ENCODE results near the gene ZFHX2. TPM values are rescaled to one million over a fixed set of nuclear protein-coding genes. Genes with fewer than 3 reads are reported as not detected.

The ZFHX2 gene
- total RNA-seq, 1 donor from 2014 or later = 27.3 TPM

DNA sequence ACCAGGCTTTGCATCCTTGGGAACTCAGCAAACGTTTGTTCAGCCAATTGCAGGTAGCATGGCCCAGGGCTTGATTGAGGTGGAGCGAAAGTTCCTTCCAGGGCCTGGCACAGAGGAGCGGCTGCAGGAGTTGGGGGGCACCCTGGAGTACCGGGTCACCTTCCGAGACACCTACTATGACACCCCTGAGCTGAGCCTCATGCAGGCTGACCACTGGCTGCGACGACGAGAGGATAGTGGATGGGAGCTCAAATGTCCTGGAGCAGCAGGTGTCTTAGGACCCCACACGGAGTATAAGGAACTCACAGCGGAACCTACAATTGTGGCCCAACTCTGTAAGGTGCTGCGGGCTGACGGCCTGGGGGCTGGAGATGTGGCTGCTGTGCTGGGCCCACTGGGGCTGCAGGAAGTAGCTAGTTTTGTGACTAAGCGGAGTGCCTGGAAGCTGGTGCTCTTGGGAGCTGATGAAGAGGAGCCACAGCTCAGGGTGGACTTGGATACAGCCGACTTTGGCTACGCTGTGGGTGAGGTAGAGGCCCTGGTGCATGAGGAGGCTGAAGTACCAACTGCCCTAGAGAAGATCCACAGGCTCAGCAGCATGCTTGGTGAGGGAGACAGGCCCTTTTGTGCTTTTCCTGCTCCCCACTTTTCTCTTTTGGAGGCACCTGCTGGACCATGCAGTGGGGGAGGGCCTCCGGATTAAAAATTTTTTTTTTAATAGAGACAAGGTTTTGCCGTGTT lies 5.3 kb upstream of the ZFHX2 start:
- Histone ChIP-seq H3K9ac (ENCODE audit: low read length) (peak overlapping the region; percentile 91), H2AFZ (ENCODE audit: low read depth, low read length) (peak overlapping the region; percentile 97), H3K27me3 (ENCODE audit: insufficient read depth, low read length) (no peaks in the 10 kb centered on the region), H3K4me1 (ENCODE audit: insufficient read depth, low read length) (peaks cover 8% of the 10 kb centered on the region), H3K27ac (ENCODE audit: low read depth, low read length) (peak overlapping the region; percentile 88), H4K20me1 (ENCODE audit: insufficient read depth, low read length) (peaks cover 3% of the 10 kb centered on the region), H3K79me2 (ENCODE audit: insufficient read depth, low read length) (peaks cover 16% of the 10 kb centered on the region), H3K4me2 (ENCODE audit: low read length) (peak overlapping the region; percentile 89), H3K4me3 (ENCODE audit: insufficient read depth, low read depth, low read length) (peak overlapping the region; percentile 87), H3K9me3 (ENCODE audit: insufficient read depth, low read depth, low read length) (no peaks in the 10 kb centered on the region), H3K36me3 (ENCODE audit: insufficient read depth, low read length) (peaks cover 3% of the 10 kb centered on the region)
- Mint-ChIP-seq H3K27ac (ENCODE audit: unreplicated experiment) (peak overlapping the region; percentile 94), H3K4me3 (ENCODE audit: unreplicated experiment) (peak overlapping the region; percentile 93), H3K4me1 (ENCODE audit: low read depth, unreplicated experiment) (peaks cover 22% of the 10 kb centered on the region), H3K36me3 (ENCODE audit: low read depth, unreplicated experiment) (peaks cover 7% of the 10 kb centered on the region), H3K9me3 (ENCODE audit: unreplicated experiment) (no peaks in the 10 kb centered on the region), H3K27me3 (ENCODE audit: low read depth, unreplicated experiment) (no peaks in the 10 kb centered on the region)
- FAIRE-seq (no peak), DNase-seq (ENCODE audit: low read depth) (no peak)
- no peak for TF ChIP-seq EZH2 (IDR thresholded peaks at IDR 0.05; ENCODE audit: insufficient read depth, low read length)

DNA sequence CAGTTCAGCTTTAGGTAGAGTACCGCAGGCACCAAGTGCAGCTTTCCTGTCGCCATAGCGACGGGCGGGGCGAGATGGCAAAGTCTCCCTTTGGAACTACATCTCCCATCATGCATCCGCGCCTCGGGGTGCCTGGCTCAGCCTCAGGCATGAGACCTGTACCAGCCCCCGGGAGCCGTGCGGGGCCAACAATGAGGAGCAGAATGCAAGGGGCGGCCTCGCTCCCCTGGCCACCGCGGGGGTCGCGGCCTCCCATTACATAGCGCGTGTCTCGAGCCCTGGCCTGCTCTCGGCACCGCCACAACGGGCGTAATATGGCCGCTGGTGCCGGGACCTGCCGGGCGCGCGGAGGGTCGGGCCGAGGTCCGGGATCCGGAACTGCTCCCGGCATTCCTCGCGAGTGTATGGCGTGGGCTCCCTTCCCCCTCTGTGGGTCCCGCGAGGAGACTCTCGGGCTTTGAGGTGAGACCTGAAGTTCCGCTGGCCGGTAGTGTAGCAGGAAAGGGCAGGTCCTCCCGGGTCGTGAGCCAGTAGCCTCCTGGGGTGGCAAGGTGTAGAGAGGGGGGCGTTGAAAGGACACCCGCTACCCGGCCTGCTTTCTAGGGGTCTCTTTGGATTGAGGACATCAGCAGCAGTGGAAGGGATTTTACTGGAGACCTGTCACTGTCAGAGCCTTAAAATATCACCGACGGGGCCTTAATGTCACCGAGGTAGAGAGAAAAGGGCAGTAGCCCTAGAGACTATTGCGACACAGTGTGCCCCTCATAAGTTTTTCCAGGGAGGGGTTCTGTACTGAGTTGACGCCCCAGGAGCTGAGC lies 4.5 kb upstream of the ZFHX2 start, which contains the start of gene THTPA:
THTPA (plus strand) TSS at position 390 of the 818 bp plus-strand sequence. CDS start 487 bp downstream, outside the sequence.
- peak within 1 kb of the TSS; percentile 97 for H2AFZ ChIP-seq (ENCODE audit: low read depth, low read length)
- DNase-seq (ENCODE audit: low read depth) = peak; percentile 74
- peaks cover 22% of the 10 kb centered on the region for H3K4me1 Mint-ChIP-seq (ENCODE audit: low read depth, unreplicated experiment)

DNA sequence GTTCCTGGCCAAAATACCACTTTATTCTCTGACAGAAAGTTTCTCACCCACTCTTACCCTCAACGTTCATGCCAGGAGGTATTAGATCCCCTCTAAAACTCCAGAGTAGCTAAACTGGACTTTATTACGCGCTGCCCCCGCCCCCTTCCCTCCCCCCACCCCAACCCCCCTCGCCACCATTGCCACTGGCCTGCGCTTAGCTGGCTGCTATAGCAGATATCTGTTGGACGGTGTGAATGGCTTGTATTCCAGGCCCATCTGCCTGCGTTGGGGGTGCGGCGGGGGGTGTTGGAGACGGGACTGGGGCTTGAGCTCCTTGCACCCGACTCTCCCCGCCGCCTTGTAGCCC lies 3.9 kb upstream of the ZFHX2 start:
- Histone ChIP-seq H3K4me3 (ENCODE audit: insufficient read depth, low read depth, low read length) (peak overlapping the region; percentile 87), H3K79me2 (ENCODE audit: insufficient read depth, low read length) (peaks cover 16% of the 10 kb centered on the region), H3K36me3 (ENCODE audit: insufficient read depth, low read length) (peaks cover 3% of the 10 kb centered on the region), H3K4me1 (ENCODE audit: insufficient read depth, low read length) (peaks cover 10% of the 10 kb centered on the region), H3K4me2 (ENCODE audit: low read length) (peak overlapping the region; percentile 89), H3K27me3 (ENCODE audit: insufficient read depth, low read length) (no peaks in the 10 kb centered on the region), H3K9me3 (ENCODE audit: insufficient read depth, low read depth, low read length) (no peaks in the 10 kb centered on the region), H4K20me1 (ENCODE audit: insufficient read depth, low read length) (peaks cover 3% of the 10 kb centered on the region), H3K27ac (ENCODE audit: low read depth, low read length) (peak overlapping the region; percentile 88), H3K9ac (ENCODE audit: low read length) (peak overlapping the region; percentile 91), H2AFZ (ENCODE audit: low read depth, low read length) (peak overlapping the region; percentile 97)
- no peaks in the 10 kb centered on the region for H3K9me3 Mint-ChIP-seq (ENCODE audit: unreplicated experiment)
- FAIRE-seq (no peak), DNase-seq (ENCODE audit: low read depth) (no peak)
- H3K27ac Mint-ChIP-seq (ENCODE audit: unreplicated experiment) = no peak overlapping the region
- peak overlapping the region; percentile 93 for H3K4me3 Mint-ChIP-seq (ENCODE audit: unreplicated experiment)
- TF ChIP-seq EZH2 (IDR thresholded peaks at IDR 0.05; ENCODE audit: insufficient read depth, low read length) = no peak
- TF ChIP-seq, protein P1, sequence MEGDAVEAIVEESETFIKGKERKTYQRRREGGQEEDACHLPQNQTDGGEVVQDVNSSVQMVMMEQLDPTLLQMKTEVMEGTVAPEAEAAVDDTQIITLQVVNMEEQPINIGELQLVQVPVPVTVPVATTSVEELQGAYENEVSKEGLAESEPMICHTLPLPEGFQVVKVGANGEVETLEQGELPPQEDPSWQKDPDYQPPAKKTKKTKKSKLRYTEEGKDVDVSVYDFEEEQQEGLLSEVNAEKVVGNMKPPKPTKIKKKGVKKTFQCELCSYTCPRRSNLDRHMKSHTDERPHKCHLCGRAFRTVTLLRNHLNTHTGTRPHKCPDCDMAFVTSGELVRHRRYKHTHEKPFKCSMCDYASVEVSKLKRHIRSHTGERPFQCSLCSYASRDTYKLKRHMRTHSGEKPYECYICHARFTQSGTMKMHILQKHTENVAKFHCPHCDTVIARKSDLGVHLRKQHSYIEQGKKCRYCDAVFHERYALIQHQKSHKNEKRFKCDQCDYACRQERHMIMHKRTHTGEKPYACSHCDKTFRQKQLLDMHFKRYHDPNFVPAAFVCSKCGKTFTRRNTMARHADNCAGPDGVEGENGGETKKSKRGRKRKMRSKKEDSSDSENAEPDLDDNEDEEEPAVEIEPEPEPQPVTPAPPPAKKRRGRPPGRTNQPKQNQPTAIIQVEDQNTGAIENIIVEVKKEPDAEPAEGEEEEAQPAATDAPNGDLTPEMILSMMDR (IDR thresholded peaks at IDR 0.05; ENCODE audit: insufficient read depth, low read depth, low read length) = no peak
- no peaks in the 10 kb centered on the region for H3K27me3 Mint-ChIP-seq (ENCODE audit: low read depth, unreplicated experiment)
- peaks cover 19% of the 10 kb centered on the region for H3K4me1 Mint-ChIP-seq (ENCODE audit: low read depth, unreplicated experiment)
- peaks cover 2% of the 10 kb centered on the region for H3K36me3 Mint-ChIP-seq (ENCODE audit: low read depth, unreplicated experiment)

More for the DNA sequence above, 4.5 kb upstream of the ZFHX2 start, which contains the start of gene THTPA:
- H3K4me3 ChIP-seq (ENCODE audit: insufficient read depth, low read depth, low read length) = peak within 1 kb of the TSS; percentile 87
- peak within 1 kb of the TSS; percentile 89 for H3K4me2 ChIP-seq (ENCODE audit: low read length)
- H3K9me3 ChIP-seq (ENCODE audit: insufficient read depth, low read depth, low read length) = no peaks in the 10 kb centered on the region
- H3K9me3 Mint-ChIP-seq (ENCODE audit: unreplicated experiment) = no peaks in the 10 kb centered on the region
- H4K20me1 ChIP-seq (ENCODE audit: insufficient read depth, low read length) = peaks cover 3% of the 10 kb centered on the region
- peak within 1 kb of the TSS; percentile 91 for H3K9ac ChIP-seq (ENCODE audit: low read length)
- peak within 1 kb of the TSS; percentile 88 for H3K27ac ChIP-seq (ENCODE audit: low read depth, low read length)
- peak within 1 kb of the TSS; percentile 94 for H3K27ac Mint-ChIP-seq (ENCODE audit: unreplicated experiment)
- TF ChIP-seq, protein P1 (IDR thresholded peaks at IDR 0.05; ENCODE audit: insufficient read depth, low read depth, low read length) = no peak
- no peak for TF ChIP-seq EZH2 (IDR thresholded peaks at IDR 0.05; ENCODE audit: insufficient read depth, low read length)
- no peak for FAIRE-seq
- H3K4me1 ChIP-seq (ENCODE audit: insufficient read depth, low read length) = peaks cover 8% of the 10 kb centered on the region
- H3K36me3 ChIP-seq (ENCODE audit: insufficient read depth, low read length) = peaks cover 3% of the 10 kb centered on the region
- no peaks in the 10 kb centered on the region for H3K27me3 Mint-ChIP-seq (ENCODE audit: low read depth, unreplicated experiment)
- H3K4me3 Mint-ChIP-seq (ENCODE audit: unreplicated experiment) = peak within 1 kb of the TSS; percentile 93
- H3K27me3 ChIP-seq (ENCODE audit: insufficient read depth, low read length) = no peaks in the 10 kb centered on the region
- H3K79me2 ChIP-seq (ENCODE audit: insufficient read depth, low read length) = peaks cover 16% of the 10 kb centered on the region
- H3K36me3 Mint-ChIP-seq (ENCODE audit: low read depth, unreplicated experiment) = peaks cover 2% of the 10 kb centered on the region

Data from astrocyte (in vitro differentiated cells and primary cell).